ENCODE data around the gene CA6.
"Not testable (repeated sequence)": the region's sequence is repeated elsewhere in the genome, so short reads cannot be mapped to it uniquely, and the experiment has no call there.

Gene CA6

GRCh38 chr1:9002215-9002560, 56.5 kb downstream of the CA6 start:
- not testable (repeated sequence) for H3K9me3 ChIP-seq (ENCODE audit: control insufficient read depth in 2 of 2, low read length in 2 of 2); H3K27me3 ChIP-seq (ENCODE audit: control insufficient read depth in 2 of 2, insufficient read depth in 2 of 2, low read length in 2 of 2); H3K36me3 ChIP-seq (ENCODE audit: control insufficient read depth in 2 of 2, insufficient read depth in 2 of 2, low read length in 2 of 2); H3K9ac ChIP-seq (ENCODE audit: low read depth in 1 of 2, low read length in 2 of 2)
- Histone ChIP-seq H3K27ac (ENCODE audit: low read depth in 2 of 2, low read length in 2 of 2) (peak overlapping the region; percentile 58 to 87), H3K4me3 (ENCODE audit: low read length in 2 of 2) (peak overlapping the region in 1 of 2 donors; percentile 17), H3K4me1 (ENCODE audit: control insufficient read depth in 2 of 2, insufficient read depth in 2 of 2, low read length in 2 of 2) (peaks cover 0 to 17% of the 10 kb centered on the region in 2 donors)

- H3K27me3 ChIP-seq (ENCODE audit: control insufficient read depth in 2 of 2, insufficient read depth in 2 of 2, low read length in 2 of 2) = no peaks in the 10 kb centered on the region
- H3K9ac ChIP-seq (ENCODE audit: low read depth in 1 of 2, low read length in 2 of 2) = no peak overlapping the region
- H3K9me3 ChIP-seq (ENCODE audit: control insufficient read depth in 2 of 2, low read length in 2 of 2) = no peaks in the 10 kb centered on the region
- H3K4me1 ChIP-seq (ENCODE audit: control insufficient read depth in 2 of 2, insufficient read depth in 2 of 2, low read length in 2 of 2) = peaks cover 4 to 18% of the 10 kb centered on the region in 2 donors
- H3K27ac ChIP-seq (ENCODE audit: low read depth in 2 of 2, low read length in 2 of 2) = no peak overlapping the region
- no peaks in the 10 kb centered on the region for H3K36me3 ChIP-seq (ENCODE audit: control insufficient read depth in 2 of 2, insufficient read depth in 2 of 2, low read length in 2 of 2)
- no peak overlapping the region for H3K4me3 ChIP-seq (ENCODE audit: low read length in 2 of 2)
Measured at GRCh38 chr1:9004031-9004699, 58.5 kb downstream of the CA6 start.

GRCh38 chr1:9004700-9005394, 59.2 kb downstream of the CA6 start:
- H3K4me3 ChIP-seq (ENCODE audit: low read length in 2 of 2) = peak overlapping the region in 1 of 2 donors; percentile 20
- no peaks in the 10 kb centered on the region for H3K27me3 ChIP-seq (ENCODE audit: control insufficient read depth in 2 of 2, insufficient read depth in 2 of 2, low read length in 2 of 2)
- no peaks in the 10 kb centered on the region for H3K9me3 ChIP-seq (ENCODE audit: control insufficient read depth in 2 of 2, low read length in 2 of 2)
- no peaks in the 10 kb centered on the region for H3K36me3 ChIP-seq (ENCODE audit: control insufficient read depth in 2 of 2, insufficient read depth in 2 of 2, low read length in 2 of 2)
- H3K4me1 ChIP-seq (ENCODE audit: control insufficient read depth in 2 of 2, insufficient read depth in 2 of 2, low read length in 2 of 2) = peaks cover 4 to 18% of the 10 kb centered on the region in 2 donors
- peak overlapping the region in 1 of 2 donors; percentile 17 for H3K9ac ChIP-seq (ENCODE audit: low read depth in 1 of 2, low read length in 2 of 2)
- no peak overlapping the region for H3K27ac ChIP-seq (ENCODE audit: low read depth in 2 of 2, low read length in 2 of 2)

GRCh38 chr1:9005395-9005708, 59.7 kb downstream of the CA6 start:
- Histone ChIP-seq H3K27ac (ENCODE audit: low read depth in 2 of 2, low read length in 2 of 2) (no peak overlapping the region), H3K4me3 (ENCODE audit: low read length in 2 of 2) (no peak overlapping the region), H3K36me3 (ENCODE audit: control insufficient read depth in 2 of 2, insufficient read depth in 2 of 2, low read length in 2 of 2) (no peaks in the 10 kb centered on the region), H3K9ac (ENCODE audit: low read depth in 1 of 2, low read length in 2 of 2) (peak overlapping the region in 1 of 2 donors; percentile 17), H3K9me3 (ENCODE audit: control insufficient read depth in 2 of 2, low read length in 2 of 2) (no peaks in the 10 kb centered on the region), H3K4me1 (ENCODE audit: control insufficient read depth in 2 of 2, insufficient read depth in 2 of 2, low read length in 2 of 2) (peaks cover 4 to 18% of the 10 kb centered on the region in 2 donors), H3K27me3 (ENCODE audit: control insufficient read depth in 2 of 2, insufficient read depth in 2 of 2, low read length in 2 of 2) (no peaks in the 10 kb centered on the region)

DNA sequence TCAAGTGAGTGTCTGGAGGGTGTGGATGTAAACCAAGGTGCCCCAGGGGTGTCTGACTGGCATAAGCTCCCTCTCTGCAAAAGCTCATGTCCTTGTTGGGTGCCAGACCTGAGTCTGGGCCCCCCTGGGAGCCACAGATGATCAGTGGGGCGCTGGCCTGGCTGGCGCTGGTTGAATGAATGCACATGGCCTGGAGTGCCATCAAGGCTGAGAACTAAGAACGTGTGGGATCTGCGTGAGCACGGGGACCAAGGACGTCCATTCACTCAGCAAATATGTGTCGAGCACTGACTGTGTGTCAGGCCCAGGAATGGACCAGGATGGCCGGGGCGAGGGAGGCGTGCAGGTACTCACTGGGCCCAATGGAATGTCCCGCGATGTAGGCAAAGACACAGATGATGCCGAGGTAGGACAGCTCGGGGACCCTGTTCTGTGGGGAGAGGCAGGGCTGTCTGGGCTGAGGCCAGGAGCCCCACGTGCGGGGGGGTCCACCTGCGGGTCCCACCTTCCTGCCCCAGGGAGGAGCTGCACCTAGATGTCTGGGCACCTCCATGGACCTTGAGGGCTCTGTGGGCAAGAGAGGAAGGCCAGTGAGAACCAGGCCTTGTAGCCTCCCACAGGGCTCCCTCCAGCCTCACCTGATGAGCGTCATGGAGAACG, 61.4 kb downstream of the CA6 start:
- Histone ChIP-seq H3K9ac (ENCODE audit: low read depth in 1 of 2, low read length in 2 of 2) (no peak overlapping the region), H3K4me3 (ENCODE audit: low read length in 2 of 2) (no peak overlapping the region), H3K4me1 (ENCODE audit: control insufficient read depth in 2 of 2, insufficient read depth in 2 of 2, low read length in 2 of 2) (peaks cover 9 to 13% of the 10 kb centered on the region in 2 donors), H3K27ac (ENCODE audit: low read depth in 2 of 2, low read length in 2 of 2) (no peak overlapping the region), H3K9me3 (ENCODE audit: control insufficient read depth in 2 of 2, low read length in 2 of 2) (no peaks in the 10 kb centered on the region), H3K27me3 (ENCODE audit: control insufficient read depth in 2 of 2, insufficient read depth in 2 of 2, low read length in 2 of 2) (no peaks in the 10 kb centered on the region), H3K36me3 (ENCODE audit: control insufficient read depth in 2 of 2, insufficient read depth in 2 of 2, low read length in 2 of 2) (no peaks in the 10 kb centered on the region)

DNA sequence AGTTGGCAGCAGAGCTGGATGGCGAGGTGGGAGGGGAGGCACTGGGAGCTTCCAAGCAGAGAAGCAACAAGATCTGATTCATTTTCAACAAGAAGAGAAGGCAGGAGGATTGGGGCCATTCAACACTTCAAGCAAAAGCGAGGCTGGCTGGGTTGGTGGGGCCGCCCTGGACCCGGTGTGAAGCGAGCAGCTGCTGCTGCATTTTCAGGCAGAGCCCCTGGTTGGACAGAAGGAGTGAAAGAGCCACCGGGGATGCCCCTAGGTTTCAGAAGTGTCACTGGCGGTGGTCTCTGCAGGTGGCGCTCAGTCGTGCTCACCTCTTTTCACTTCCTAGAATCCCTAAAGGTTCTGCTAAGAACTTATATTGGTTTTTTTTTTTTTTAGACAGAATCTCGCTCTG, 62.6 kb downstream of the CA6 start:
- Histone ChIP-seq H3K36me3 (ENCODE audit: control insufficient read depth in 2 of 2, insufficient read depth in 2 of 2, low read length in 2 of 2) (no peaks in the 10 kb centered on the region), H3K27me3 (ENCODE audit: control insufficient read depth in 2 of 2, insufficient read depth in 2 of 2, low read length in 2 of 2) (no peaks in the 10 kb centered on the region), H3K4me3 (ENCODE audit: low read length in 2 of 2) (no peak overlapping the region), H3K27ac (ENCODE audit: low read depth in 2 of 2, low read length in 2 of 2) (no peak overlapping the region), H3K9me3 (ENCODE audit: control insufficient read depth in 2 of 2, low read length in 2 of 2) (no peaks in the 10 kb centered on the region), H3K4me1 (ENCODE audit: control insufficient read depth in 2 of 2, insufficient read depth in 2 of 2, low read length in 2 of 2) (peaks cover 9% of the 10 kb centered on the region in 2 donors), H3K9ac (ENCODE audit: low read depth in 1 of 2, low read length in 2 of 2) (no peak overlapping the region)

- no peaks in the 10 kb centered on the region for H3K36me3 ChIP-seq (ENCODE audit: control insufficient read depth in 2 of 2, insufficient read depth in 2 of 2, low read length in 2 of 2)
- H3K4me3 ChIP-seq (ENCODE audit: low read length in 2 of 2) = no peak overlapping the region
- H3K9me3 ChIP-seq (ENCODE audit: control insufficient read depth in 2 of 2, low read length in 2 of 2) = no peaks in the 10 kb centered on the region
- no peak overlapping the region for H3K27ac ChIP-seq (ENCODE audit: low read depth in 2 of 2, low read length in 2 of 2)
- H3K9ac ChIP-seq (ENCODE audit: low read depth in 1 of 2, low read length in 2 of 2) = no peak overlapping the region
- H3K4me1 ChIP-seq (ENCODE audit: control insufficient read depth in 2 of 2, insufficient read depth in 2 of 2, low read length in 2 of 2) = peaks cover 9% of the 10 kb centered on the region in 2 donors
- H3K27me3 ChIP-seq (ENCODE audit: control insufficient read depth in 2 of 2, insufficient read depth in 2 of 2, low read length in 2 of 2) = no peaks in the 10 kb centered on the region
Measured at GRCh38 chr1:9009438-9010370, 64.0 kb downstream of the CA6 start.

GRCh38 chr1:9010781-9011323, 65.2 kb downstream of the CA6 start:
- Histone ChIP-seq H3K36me3 (ENCODE audit: control insufficient read depth in 2 of 2, insufficient read depth in 2 of 2, low read length in 2 of 2) (no peaks in the 10 kb centered on the region), H3K27me3 (ENCODE audit: control insufficient read depth in 2 of 2, insufficient read depth in 2 of 2, low read length in 2 of 2) (no peaks in the 10 kb centered on the region)

DNA sequence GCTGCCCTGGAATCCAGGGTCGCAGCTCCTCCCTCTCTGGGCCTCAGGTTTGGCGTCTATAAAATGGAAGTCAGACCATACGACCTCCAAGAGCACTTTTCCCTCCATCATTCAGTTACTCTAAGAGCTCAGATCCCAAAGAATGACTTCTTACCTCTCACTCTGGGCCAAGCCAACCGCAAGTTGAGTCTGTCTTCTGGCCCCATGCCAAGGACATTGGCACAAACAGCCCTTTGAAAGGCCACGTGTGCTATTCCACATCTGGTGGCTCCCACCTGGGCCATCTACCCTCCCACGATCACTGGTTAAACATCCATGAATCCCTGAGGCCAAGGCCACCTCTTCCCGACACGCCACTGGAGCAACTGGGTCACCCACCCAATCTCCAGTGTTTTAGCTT, 68.2 kb downstream of the CA6 start:
- Histone ChIP-seq H3K9ac (ENCODE audit: low read depth in 1 of 2, low read length in 2 of 2) (no peak overlapping the region), H3K27ac (ENCODE audit: low read depth in 2 of 2, low read length in 2 of 2) (no peak overlapping the region), H3K9me3 (ENCODE audit: control insufficient read depth in 2 of 2, low read length in 2 of 2) (no peaks in the 10 kb centered on the region), H3K4me1 (ENCODE audit: control insufficient read depth in 2 of 2, insufficient read depth in 2 of 2, low read length in 2 of 2) (peaks cover 4 to 5% of the 10 kb centered on the region in 2 donors), H3K36me3 (ENCODE audit: control insufficient read depth in 2 of 2, insufficient read depth in 2 of 2, low read length in 2 of 2) (no peaks in the 10 kb centered on the region), H3K4me3 (ENCODE audit: low read length in 2 of 2) (no peak overlapping the region), H3K27me3 (ENCODE audit: control insufficient read depth in 2 of 2, insufficient read depth in 2 of 2, low read length in 2 of 2) (no peaks in the 10 kb centered on the region)

More at GRCh38 chr1:9010781-9011323, 65.2 kb downstream of the CA6 start:
- no peaks in the 10 kb centered on the region for H3K9me3 ChIP-seq (ENCODE audit: control insufficient read depth in 2 of 2, low read length in 2 of 2)
- no peak overlapping the region for H3K4me3 ChIP-seq (ENCODE audit: low read length in 2 of 2)
- H3K27ac ChIP-seq (ENCODE audit: low read depth in 2 of 2, low read length in 2 of 2) = peak overlapping the region in 1 of 2 donors; percentile 32
- peaks cover 7 to 9% of the 10 kb centered on the region in 2 donors for H3K4me1 ChIP-seq (ENCODE audit: control insufficient read depth in 2 of 2, insufficient read depth in 2 of 2, low read length in 2 of 2)
- no peak overlapping the region for H3K9ac ChIP-seq (ENCODE audit: low read depth in 1 of 2, low read length in 2 of 2)

All from mucosa of rectum (tissue), 2 donors.